ENCODE data around the gene NR3C2. TPM values are rescaled to one million over a fixed set of nuclear protein-coding genes. Genes with fewer than 3 reads are reported as not detected.

Gene NR3C2
- total RNA-seq, 1 donor from 2014 or later, result 31.4 TPM

DNA sequence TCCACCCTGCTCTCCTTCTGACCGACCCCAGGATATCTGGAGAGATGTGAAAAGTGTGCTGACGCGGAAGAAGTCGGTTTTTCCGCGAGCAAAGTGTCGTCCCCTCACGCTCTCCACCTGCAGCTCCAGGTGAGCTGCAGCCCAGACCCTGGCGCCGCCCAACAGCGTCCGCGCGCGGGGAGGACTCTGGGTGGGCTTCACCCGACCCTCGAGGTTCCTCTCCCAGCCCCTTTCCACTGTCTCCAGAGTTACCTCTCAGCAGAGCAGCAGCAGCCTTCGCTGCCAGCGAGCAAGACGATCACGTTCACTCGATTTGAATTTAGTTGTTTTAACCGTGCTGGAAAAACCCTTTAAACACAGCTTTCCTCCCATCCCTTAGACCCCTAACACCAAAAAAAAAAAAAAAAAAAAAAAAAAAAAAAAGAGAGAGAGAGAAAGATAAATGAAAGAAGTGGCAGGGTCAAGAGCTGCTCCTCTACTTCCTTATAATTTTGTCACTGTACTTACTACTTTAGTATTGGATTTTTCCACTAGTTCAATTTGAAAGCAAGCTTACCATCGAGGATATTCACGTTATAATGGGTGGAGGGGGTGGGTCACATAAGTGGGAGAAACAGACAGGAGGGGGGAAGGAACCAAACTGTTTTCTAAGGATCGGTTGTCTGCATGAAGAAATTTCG lies 758 bp upstream of the NR3C2 start:
- peak; percentile 3 to 4 for ATAC-seq
- peaks cover 29% of the 10 kb centered on the region for H3K4me1 ChIP-seq
- H3K4me3 ChIP-seq, result peak overlapping the region; percentile 97
- no peak for DNase-seq
- TF ChIP-seq, protein P1, sequence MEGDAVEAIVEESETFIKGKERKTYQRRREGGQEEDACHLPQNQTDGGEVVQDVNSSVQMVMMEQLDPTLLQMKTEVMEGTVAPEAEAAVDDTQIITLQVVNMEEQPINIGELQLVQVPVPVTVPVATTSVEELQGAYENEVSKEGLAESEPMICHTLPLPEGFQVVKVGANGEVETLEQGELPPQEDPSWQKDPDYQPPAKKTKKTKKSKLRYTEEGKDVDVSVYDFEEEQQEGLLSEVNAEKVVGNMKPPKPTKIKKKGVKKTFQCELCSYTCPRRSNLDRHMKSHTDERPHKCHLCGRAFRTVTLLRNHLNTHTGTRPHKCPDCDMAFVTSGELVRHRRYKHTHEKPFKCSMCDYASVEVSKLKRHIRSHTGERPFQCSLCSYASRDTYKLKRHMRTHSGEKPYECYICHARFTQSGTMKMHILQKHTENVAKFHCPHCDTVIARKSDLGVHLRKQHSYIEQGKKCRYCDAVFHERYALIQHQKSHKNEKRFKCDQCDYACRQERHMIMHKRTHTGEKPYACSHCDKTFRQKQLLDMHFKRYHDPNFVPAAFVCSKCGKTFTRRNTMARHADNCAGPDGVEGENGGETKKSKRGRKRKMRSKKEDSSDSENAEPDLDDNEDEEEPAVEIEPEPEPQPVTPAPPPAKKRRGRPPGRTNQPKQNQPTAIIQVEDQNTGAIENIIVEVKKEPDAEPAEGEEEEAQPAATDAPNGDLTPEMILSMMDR (IDR thresholded peaks at IDR 0.05), result no peak
- H3K27ac ChIP-seq, result peak overlapping the region; percentile 98
- no peaks in the 10 kb centered on the region for H3K9me3 ChIP-seq
- no peaks in the 10 kb centered on the region for H3K36me3 ChIP-seq
- H3K27me3 ChIP-seq (ENCODE audit: low read depth), result peaks cover 4% of the 10 kb centered on the region
- intact Hi-C loops (cut with DNase I), result no loop called here

DNA sequence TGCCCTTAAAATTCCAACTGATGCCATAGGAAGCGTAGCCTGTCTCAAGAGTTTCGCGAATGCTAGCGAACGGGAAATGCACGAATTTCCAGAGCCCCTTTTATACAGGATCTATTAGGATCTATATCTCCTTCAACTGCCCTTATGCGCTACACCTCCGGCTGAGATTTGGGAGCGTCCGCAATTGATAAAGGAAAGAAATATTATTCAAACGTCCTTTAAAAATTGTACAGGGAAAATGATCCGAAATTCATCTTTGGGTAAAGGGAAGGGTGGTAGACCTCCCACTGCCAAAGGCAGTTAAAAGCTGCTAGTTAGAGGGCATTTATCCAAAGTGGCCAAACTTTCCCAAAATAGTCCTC lies 609 bp downstream of the NR3C2 start:
- Histone ChIP-seq H3K4me1 (peaks cover 31% of the 10 kb centered on the region), H3K36me3 (no peaks in the 10 kb centered on the region)
- no peak for DNase-seq

DNA sequence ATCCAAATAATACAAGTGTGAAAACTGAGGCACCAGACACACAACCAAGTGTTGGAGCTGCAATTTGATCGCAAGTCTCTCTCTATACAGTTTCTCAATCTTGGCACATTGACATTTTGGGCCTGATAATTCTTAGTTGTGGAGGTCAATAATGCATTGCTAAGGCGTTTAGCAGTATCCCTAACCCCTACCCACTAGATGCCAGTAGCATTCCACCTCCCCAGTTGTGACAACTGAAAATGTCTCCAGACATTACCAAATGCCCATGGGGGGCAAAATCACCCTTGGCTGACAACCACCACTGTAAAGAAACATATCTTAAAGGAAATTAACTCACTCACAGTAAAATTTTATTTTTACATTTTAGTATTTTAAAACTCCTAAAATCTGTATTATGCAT lies 4.2 kb downstream of the NR3C2 start:
- Histone ChIP-seq H3K4me3 (no peak overlapping the region), H3K36me3 (no peaks in the 10 kb centered on the region), H3K27ac (no peak overlapping the region), H3K27me3 (ENCODE audit: low read depth) (no peaks in the 10 kb centered on the region), H3K4me1 (peaks cover 60% of the 10 kb centered on the region), H3K9me3 (no peaks in the 10 kb centered on the region)
- TF ChIP-seq, protein P1 (IDR thresholded peaks at IDR 0.05), result no peak
- intact Hi-C loops (cut with DNase I), result no loop called here
- ATAC-seq, result no peak
- DNase-seq, result no peak

More for the DNA sequence above, 609 bp downstream of the NR3C2 start:
- H3K4me3 ChIP-seq, result peak overlapping the region; percentile 97
- H3K27me3 ChIP-seq (ENCODE audit: low read depth), result peaks cover 4% of the 10 kb centered on the region
- ATAC-seq, result no peak
- H3K9me3 ChIP-seq, result no peaks in the 10 kb centered on the region
- intact Hi-C loops (cut with DNase I), result no loop called here
- TF ChIP-seq, protein P1 (IDR thresholded peaks at IDR 0.05), result no peak
- peak overlapping the region; percentile 98 for H3K27ac ChIP-seq

DNA sequence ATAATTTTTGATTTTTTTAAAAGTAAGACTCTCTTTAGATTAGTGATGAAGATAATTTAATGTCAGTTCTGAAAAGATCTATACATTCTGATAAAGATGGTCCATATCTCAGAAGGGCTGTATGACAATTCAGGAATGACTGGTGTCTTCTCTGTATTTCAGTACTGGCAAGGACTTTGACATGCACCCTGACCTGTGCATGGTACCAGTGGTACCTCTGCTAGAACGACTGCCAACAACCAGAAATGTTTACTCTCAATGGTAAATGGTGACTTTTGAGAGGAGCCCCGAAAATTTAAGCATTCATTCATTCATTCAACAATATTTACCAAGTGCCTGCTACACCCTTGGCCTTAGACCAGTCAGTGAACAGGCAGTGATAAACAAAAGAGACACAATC lies 4.8 kb downstream of the NR3C2 start:
- no peak overlapping the region for H3K4me3 ChIP-seq
- peaks cover 60% of the 10 kb centered on the region for H3K4me1 ChIP-seq
- ATAC-seq (no peak), DNase-seq (no peak)
- no peaks in the 10 kb centered on the region for H3K36me3 ChIP-seq
- no peaks in the 10 kb centered on the region for H3K27me3 ChIP-seq (ENCODE audit: low read depth)
- no peak overlapping the region for H3K27ac ChIP-seq
- TF ChIP-seq, protein P1 (IDR thresholded peaks at IDR 0.05), result no peak
- intact Hi-C loops (cut with DNase I), result no loop called here
- no peaks in the 10 kb centered on the region for H3K9me3 ChIP-seq

DNA sequence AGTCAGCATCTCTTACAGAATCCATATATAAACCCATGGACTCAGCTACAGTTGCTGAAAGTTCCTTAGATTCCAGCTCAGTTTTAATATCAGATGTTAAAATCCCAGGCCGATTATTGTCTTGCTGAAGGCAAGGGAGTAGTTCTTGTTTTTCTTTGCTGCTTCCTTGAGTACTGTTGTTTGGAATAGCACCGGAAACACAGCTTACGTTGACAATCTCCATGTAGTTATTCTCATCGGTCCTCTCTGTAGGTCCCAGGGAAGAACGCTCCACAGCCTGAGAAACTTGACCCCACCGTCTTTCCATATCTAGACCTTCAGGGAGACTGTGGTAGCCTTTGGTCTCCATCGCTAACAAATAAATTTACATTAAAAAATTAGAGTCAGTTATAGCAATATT lies 5.7 kb downstream of the NR3C2 start:
- Histone ChIP-seq H3K9me3 (no peaks in the 10 kb centered on the region), H3K4me1 (peaks cover 62% of the 10 kb centered on the region), H3K27ac (peak overlapping the region; percentile 44), H3K36me3 (no peaks in the 10 kb centered on the region), H3K27me3 (ENCODE audit: low read depth) (no peaks in the 10 kb centered on the region), H3K4me3 (no peak overlapping the region)
- ATAC-seq (no peak), DNase-seq (no peak)
- intact Hi-C loops (cut with DNase I), result no loop called here
- TF ChIP-seq, protein P1 (IDR thresholded peaks at IDR 0.05), result no peak

Measured in lower lobe of right lung (tissue), 2 donors.